SU-DHL-6 (cell line): ENCODE results near the gene HES4.
"Not testable (repeated sequence)": the region's sequence is repeated elsewhere in the genome, so short reads cannot be mapped to it uniquely, and the experiment has no call there.

ENCODE experiments used
- EZH2phosphoT487 ChIP-seq: fragments of 200-600 bp; sonication (generic), shearing (Covaris generic); conservative IDR thresholded peaks from 2 replicates; pipeline ENCODE4 v1.6.1; 2018; ENCODE audit warnings: mild to moderate bottlenecking, antibody characterized with exemption, low read length, moderate library complexity, mixed read lengths
- TF ChIP-seq, protein P1 (sequence below): fragments of 200-600 bp; sonication (generic); IDR thresholded peaks from one replicate; pipeline ENCODE4 v1.5.1; 2017; ENCODE audit warnings: antibody characterized with exemption, mild to moderate bottlenecking, low read length, moderate library complexity; ENCODE audit not compliant: insufficient read depth, poor library complexity, severe bottlenecking

DNA sequence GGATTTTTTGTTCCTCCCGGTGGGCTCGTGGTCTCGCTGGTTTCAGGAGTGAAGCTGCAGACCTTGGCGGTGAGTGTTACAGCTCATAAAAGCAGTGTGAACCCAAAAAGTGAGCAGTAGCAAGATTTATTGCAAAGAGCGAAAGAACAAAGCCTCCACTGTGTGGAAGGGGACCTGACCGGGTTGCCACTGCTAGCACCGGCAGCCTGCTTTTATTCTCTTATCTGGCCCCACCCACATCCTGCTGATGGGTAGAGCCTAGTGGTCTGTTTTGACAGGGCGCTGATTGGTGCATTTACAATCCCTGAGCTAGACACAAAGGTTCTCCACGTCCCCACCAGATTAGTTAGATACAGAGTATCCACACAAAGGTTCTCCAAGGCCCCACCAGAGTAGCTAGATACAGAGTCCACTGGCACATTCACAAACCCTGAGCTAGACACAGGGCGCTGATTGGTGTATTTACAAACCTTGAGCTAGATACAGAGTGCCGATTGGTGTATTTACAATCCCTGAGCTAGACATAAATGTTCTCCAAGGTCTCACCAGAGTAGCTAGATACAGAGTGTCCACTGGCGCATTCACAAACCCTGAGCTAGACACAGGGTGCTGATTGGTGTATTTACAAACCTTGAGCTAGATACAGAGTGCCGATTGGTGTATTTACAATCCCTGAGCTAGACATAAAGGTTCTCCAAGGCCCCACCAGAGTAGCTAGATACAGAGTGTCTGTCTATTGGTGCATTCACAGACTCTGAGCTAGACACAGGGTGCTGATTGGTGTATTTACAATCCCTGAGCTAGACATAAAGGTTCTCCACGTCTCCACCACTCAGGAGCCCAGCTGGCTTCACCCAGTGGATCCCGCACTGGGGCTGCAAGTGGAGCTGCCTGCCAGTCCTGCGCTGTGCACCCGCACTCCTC, 17.8 kb upstream of the HES4 start:
- TF ChIP-seq, protein P1, sequence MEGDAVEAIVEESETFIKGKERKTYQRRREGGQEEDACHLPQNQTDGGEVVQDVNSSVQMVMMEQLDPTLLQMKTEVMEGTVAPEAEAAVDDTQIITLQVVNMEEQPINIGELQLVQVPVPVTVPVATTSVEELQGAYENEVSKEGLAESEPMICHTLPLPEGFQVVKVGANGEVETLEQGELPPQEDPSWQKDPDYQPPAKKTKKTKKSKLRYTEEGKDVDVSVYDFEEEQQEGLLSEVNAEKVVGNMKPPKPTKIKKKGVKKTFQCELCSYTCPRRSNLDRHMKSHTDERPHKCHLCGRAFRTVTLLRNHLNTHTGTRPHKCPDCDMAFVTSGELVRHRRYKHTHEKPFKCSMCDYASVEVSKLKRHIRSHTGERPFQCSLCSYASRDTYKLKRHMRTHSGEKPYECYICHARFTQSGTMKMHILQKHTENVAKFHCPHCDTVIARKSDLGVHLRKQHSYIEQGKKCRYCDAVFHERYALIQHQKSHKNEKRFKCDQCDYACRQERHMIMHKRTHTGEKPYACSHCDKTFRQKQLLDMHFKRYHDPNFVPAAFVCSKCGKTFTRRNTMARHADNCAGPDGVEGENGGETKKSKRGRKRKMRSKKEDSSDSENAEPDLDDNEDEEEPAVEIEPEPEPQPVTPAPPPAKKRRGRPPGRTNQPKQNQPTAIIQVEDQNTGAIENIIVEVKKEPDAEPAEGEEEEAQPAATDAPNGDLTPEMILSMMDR = not testable (repeated sequence)
- not testable (repeated sequence) for TF ChIP-seq EZH2phosphoT487
